Amniotic stem cell (primary cell): ENCODE results near the gene CLEC18C.
"Not testable (repeated sequence)": the region's sequence is repeated elsewhere in the genome, so short reads cannot be mapped to it uniquely, and the experiment has no call there.

ENCODE experiments used
- DNase-seq: peaks from one replicate; lab custom pipeline; 2025; lab: John Stamatoyannopoulos, UW

Gene CLEC18C

GRCh38 chr16:70206382-70206781 is 32.8 kb downstream of the CLEC18C start:
- DNase-seq = not testable (repeated sequence)

GRCh38 chr16:70218586-70218985 is 45.0 kb downstream of the CLEC18C start:
- not testable (repeated sequence) for DNase-seq

GRCh38 chr16:70222574-70222973 is 49.0 kb downstream of the CLEC18C start:
- DNase-seq = not testable (repeated sequence)

- not testable (repeated sequence) for DNase-seq
Measured at GRCh38 chr16:70223216-70223615, 49.6 kb downstream of the CLEC18C start.

- DNase-seq = not testable (repeated sequence)
Measured at GRCh38 chr16:70223971-70224513, 50.5 kb downstream of the CLEC18C start.

- DNase-seq = not testable (repeated sequence)
Measured at GRCh38 chr16:70224645-70225044, 51.1 kb downstream of the CLEC18C start.

- DNase-seq = not testable (repeated sequence)
Measured at GRCh38 chr16:70225430-70225829, 51.8 kb downstream of the CLEC18C start.

GRCh38 chr16:70226024-70226423 is 52.4 kb downstream of the CLEC18C start:
- not testable (repeated sequence) for DNase-seq

GRCh38 chr16:70231831-70232230 is 58.2 kb downstream of the CLEC18C start:
- DNase-seq = not testable (repeated sequence)
